ENCODE results near the gene IQCH. TPM values are rescaled to one million over a fixed set of nuclear protein-coding genes. Genes with fewer than 3 reads are reported as not detected.
A peak's percentile ranks its signal among the peaks of the same experiment; 100 is the strongest.

The IQCH gene
- total and polyA plus RNA-seq, 9 of the 15 experiments (the other 6 are each of a cell fraction or from before 2014, with no cell fraction given): 1.8 to 3.9 (median 2.7) TPM

GRCh38 chr15:67465196-67465952 is 210.8 kb downstream of the IQCH start:
- Histone ChIP-seq H3K4me1 (replicated peaks in 1 of 2; ENCODE audit: control insufficient read depth in 2 of 2, insufficient read depth in 2 of 2, low read length in 2 of 2) (peaks cover 0 to 14% of the 10 kb centered on the region in 2 experiments; a peak in 3 of 5 replicates), H3K9ac (ENCODE audit: insufficient read depth in 1 of 2, low read depth in 2 of 2, low read length in 2 of 2) (no peak overlapping the region), H2AFZ (ENCODE audit: low read depth, low read length) (0 out of 2 replicates have a peak overlapping the region, but pooled peaks have one; percentile 33), H3K27me3 (ENCODE audit: control insufficient read depth in 2 of 2, insufficient read depth in 2 of 2, low read length in 2 of 2) (0 out of 5 replicates have a peak, but pooled peaks cover 0 to 4% of the 10 kb centered on the region in 2 experiments), H3K9me3 (replicated peaks; ENCODE audit: control insufficient read depth, insufficient read depth, low read depth, low read length) (no peaks in the 10 kb centered on the region), H3K4me3 (no peak overlapping the region), H3K4me2 (ENCODE audit: insufficient read depth, low read length) (no peak overlapping the region), H3K36me3 (ENCODE audit: control insufficient read depth, insufficient read depth, low read length) (no peaks in the 10 kb centered on the region), H3K79me2 (ENCODE audit: control insufficient read depth, insufficient read depth, low read length) (no peaks in the 10 kb centered on the region), H3K9me1 (ENCODE audit: control insufficient read depth, insufficient read depth, low read length) (no peaks in the 10 kb centered on the region), H4K20me1 (replicated peaks; ENCODE audit: control insufficient read depth, insufficient read depth, low read length) (no peaks in the 10 kb centered on the region), H3K27ac (ENCODE audit: extremely low read depth, low read depth, low read length) (no peak overlapping the region)
- POLR2A ChIA-PET: interaction anchor here (0.7 to 2.0 kb wide), 4 partner anchors 8 to 19 kb away, joined by 3 to 5 read pairs (median 4); no protein-coding TSS in a partner anchor
- CTCF ChIA-PET (ENCODE audit: low intra/inter-chr PET ratio): no interaction called here
- in situ Hi-C loops (cut with MboI) (no loop called here), intact Hi-C loops (cut with micrococcal nuclease) (no loop called here)
- ATAC-seq (peak; percentile 23; the same call in 1 of the 3 replicates), FAIRE-seq (peak; percentile 67), DNase-seq (ENCODE audit: extremely low read depth in 1 of 4, low spot score in 3 of 4) (peak in 1 of 4 experiments; percentile 17)
- WGBS (ENCODE audit: insufficient coverage, low coverage, missing lambda C conversion rate): 46% methylated on average over 10 of the region's 12 CpGs
- BruUV-seq (replicated peaks): no TSS peak
- TF ChIP-seq HDAC2 (IDR thresholded peaks at IDR 0.05): no peak
- TF ChIP-seq RCOR1 (IDR thresholded peaks at IDR 0.05; ENCODE audit: borderline replicate concordance in 1 of 2, low read depth in 2 of 2, low read length in 2 of 2): peak in 1 of 2 experiments; percentile 69; a peak in 2 of 4 replicates
- TF ChIP-seq KDM4B (IDR thresholded peaks at IDR 0.05; ENCODE audit: borderline replicate concordance in 2 of 2, low read depth in 1 of 2): no peak
- TF ChIP-seq ARID1B (IDR thresholded peaks at IDR 0.05): 0 out of 2 replicates have a peak, but pooled peaks have one; percentile 22
- peak; percentile 51; the same call in 1 of the 2 replicates for TF ChIP-seq CTBP1 (IDR thresholded peaks at IDR 0.05; ENCODE audit: borderline replicate concordance)

Measured in K562 (cell line).